HG02973 (cell line): ENCODE data around the gene ETNK2.

Experiments used
- ATAC-seq: cut with Tn5 transposase; IDR thresholded peaks from one replicate; pipeline ENCODE4 v1.9.1; 2021; ENCODE audit warnings: moderate library complexity; ENCODE audit not compliant: unreplicated experiment

The ETNK2 gene

GRCh38 chr1:204178487-204179281, 26.8 kb upstream of the ETNK2 start:
- no peak for ATAC-seq

DNA sequence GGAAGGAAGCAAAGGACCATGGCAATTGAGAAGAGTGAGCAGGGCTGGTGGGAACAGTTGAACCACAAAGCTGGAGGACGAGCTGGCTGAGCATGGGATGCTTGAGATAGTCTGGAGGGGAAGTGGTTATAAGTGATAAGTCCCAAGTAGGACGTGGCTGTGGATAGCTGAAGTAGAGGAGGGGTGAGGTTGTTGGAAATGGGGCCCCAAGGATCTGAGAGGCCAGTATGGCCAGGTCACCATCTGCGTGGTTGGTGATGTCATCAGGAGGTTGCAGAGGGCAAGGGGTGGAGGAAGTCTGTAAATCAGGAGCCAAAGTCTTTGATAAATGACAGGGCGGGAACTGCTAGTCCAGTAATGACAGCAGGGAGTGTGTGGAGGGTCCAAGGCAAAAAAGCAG, 25.3 kb upstream of the ETNK2 start:
- ATAC-seq: no peak

GRCh38 chr1:204176049-204176448, 24.2 kb upstream of the ETNK2 start:
- no peak for ATAC-seq

DNA sequence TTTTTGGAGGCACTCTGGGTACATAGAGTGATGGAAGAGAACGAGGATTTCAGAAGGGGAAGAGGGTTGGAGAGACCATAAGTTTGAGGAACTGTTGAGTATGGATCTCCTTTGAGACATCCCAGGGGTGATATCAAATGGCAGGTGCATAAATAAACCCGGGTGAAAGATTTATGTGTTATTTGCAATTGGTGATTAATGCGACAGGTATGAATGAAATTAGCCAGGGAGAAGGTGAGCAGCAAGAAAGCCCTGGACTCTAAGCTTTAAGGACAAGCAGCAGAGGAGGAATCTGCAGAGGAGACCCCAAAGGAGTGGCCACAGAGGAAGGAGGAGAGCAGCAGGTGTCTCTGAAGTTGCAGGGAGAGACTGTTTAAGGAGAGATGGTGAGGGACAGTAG, 23.1 kb upstream of the ETNK2 start:
- ATAC-seq: no peak

- no peak for ATAC-seq
These were observed 20.7 kb upstream of the ETNK2 start for GRCh38 chr1:204172404-204173029.

- ATAC-seq: no peak
These were observed 19.9 kb upstream of the ETNK2 start for GRCh38 chr1:204171751-204172178.

DNA sequence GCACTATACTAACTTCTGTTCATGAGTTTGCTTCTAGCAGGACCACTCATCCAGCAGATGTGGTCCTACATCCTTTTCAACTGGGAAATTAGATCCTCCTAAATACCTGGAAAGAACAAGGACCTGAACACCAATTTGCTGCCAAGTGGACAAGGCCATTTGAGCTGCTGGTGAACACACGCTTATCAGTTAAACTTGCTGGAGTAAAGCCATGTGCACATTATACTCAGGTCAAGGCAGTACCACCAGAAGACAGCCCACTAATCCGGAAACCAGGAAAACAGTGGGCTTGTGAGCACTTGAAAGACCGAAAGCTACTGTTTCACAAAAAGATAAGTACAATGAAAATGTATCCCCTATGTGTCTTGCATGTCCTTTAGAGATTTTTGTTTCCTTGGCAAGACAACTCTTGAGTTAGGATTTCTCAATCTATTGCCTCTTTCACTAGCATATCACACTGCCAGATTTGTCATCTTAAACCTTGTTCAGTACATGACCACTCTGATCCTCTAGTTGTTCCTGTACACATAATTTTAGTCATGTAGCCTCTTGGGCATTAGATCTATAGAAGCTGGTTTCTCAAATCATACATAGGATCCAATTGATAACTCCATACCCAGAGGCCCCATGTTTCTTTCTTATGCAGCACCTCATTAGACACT, 18.8 kb upstream of the ETNK2 start:
- ATAC-seq: no peak

DNA sequence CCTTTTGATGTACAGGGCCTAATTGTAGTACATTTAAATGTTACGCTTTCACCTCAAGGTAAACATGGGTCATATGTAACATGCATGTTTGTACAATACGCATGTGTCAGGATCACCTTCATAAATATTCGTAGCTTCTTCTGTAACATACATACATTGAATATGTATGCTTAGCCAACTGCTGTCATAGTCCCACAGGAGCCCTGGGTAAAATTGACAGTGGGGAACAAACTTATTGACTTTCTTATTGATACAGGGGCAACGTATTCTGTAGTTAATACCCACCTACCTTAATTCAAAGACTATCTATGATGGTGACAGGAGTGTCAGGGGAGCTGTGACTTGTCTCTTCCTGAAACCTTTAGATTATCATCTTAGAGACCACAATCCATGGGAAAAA, 18.0 kb upstream of the ETNK2 start:
- no peak for ATAC-seq

DNA sequence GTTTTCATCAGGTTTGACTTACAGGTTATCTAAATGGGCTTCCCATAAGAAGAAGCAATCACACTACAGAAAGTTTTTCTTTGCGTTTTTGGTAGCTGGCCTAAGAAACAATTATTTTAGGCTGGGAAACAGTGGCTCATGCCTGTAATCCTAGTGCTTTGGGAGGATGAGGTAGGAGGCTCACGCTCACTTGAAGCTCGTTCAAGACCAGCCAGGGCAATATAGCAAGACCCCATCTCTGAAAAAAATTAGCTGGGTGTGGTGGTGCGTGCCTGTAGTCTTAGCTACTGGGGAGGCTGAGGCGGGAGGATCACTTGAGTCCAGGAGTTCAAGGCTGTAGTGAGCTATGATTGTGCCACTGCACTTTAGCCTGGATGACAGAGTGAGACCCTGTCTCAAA, 15.9 kb upstream of the ETNK2 start:
- ATAC-seq: no peak

DNA sequence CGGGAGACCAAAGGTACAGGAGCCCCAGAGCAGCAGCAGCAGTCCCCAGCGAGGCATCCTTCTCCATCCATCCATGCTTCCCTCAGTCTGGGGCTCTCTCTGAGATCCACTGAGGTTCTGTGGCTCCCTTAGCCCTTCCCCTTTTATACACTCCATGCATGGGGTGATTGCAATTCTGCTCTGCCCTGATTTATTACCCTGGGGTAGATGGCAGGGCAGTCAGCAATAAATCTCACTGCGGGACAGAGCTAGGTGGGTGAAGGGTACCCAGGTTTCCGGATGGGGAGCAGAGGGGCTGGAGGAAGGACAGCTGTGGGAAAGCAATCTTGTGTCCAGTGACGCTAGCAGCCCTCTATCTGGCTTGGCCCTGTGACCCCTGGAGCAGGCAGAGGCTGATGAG, 14.4 kb upstream of the ETNK2 start, which contains the start of gene REN:
Gene REN (minus strand): TSS at position 119 of the 400 bp plus-strand sequence. CDS start 44 bp downstream, at position 75.
- ATAC-seq: no peak

DNA sequence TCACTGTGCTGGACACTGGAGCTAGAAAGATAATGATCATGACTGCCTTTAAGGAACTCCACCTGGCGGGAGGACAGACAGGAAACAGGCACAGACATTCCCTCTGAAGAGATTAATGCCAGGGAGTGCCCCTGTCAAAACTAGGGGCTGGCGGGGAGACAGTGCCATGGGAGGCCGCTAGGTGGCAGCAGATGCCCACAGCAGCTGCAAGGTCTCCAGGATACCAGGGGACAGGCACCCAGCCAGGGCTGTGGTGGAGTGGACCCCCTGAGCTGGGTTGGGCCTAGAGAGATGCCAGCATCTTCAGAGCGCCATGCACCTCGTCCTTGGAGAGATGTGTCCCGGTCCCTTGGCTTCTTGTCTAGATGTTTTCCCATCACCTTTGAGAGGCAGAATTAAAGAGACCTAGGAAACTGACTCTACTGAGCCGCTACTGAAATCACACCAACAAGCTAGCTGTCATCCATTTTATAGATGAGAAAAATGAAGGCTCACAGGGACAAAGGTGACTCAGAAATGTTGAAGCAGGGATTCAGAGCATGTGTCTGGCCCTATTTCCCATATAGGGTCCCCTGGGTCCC, 10.7 kb upstream of the ETNK2 start:
- no peak for ATAC-seq

- ATAC-seq: no peak
These were observed 10.0 kb upstream of the ETNK2 start for GRCh38 chr1:204161609-204162493.

DNA sequence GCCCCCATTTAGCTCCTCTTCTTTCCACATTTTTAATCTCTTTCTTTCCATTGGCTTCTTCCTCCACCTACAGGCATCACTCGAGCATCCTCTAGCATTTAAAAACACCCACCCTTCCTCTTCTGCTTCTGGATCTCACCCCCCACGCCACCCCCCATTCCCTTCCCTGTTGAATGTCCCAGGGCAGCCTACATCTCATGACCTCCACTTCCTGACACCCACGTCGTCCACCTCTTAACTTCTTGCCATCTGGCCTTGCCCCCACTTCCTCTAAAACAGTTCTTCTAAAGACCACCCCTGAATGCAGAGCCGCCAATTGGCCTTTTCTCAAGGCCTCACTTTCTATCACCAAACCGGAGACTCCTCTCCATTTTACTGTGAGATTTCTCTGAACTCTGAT, 6.1 kb upstream of the ETNK2 start:
- ATAC-seq: no peak

DNA sequence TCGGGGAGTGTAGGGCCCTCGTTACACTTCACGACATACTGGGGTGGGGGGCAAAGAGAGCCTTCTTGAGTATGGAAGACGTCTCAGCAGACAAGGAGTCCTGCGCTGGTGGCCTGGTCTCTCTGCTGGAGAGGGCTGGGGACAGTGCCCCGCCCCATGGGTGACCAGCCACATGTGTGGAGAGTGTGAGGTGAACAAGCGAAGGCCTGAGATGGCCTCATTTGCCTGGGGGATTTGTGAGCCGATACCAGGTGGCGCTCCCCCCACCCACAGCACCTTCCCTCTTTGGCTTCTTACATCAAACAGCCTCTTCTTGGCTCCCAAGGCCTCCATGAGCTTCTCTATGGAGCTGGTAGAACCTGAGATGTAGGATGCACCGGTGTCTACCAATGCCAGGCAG, 4.0 kb upstream of the ETNK2 start:
- ATAC-seq: no peak

- ATAC-seq: no peak
These were observed 2.9 kb upstream of the ETNK2 start for GRCh38 chr1:204154568-204155255.

GRCh38 chr1:204153667-204154066, 1.8 kb upstream of the ETNK2 start:
- no peak for ATAC-seq

GRCh38 chr1:204152310-204153044, 633 bp upstream of the ETNK2 start:
- ATAC-seq: no peak

GRCh38 chr1:204150702-204151551, 917 bp downstream of the ETNK2 start:
- ATAC-seq: no peak
